Measurements from ENCODE around the gene RAD54L.

- TF ChIP-seq SUZ12 (IDR thresholded peaks at IDR 0.05) (no peak), FOXA1 (IDR thresholded peaks at IDR 0.05) (no peak), SP1 (IDR thresholded peaks at IDR 0.05) (no peak), ZNF384 (IDR thresholded peaks at IDR 0.05) (no peak), ARNT (IDR thresholded peaks at IDR 0.05) (no peak)
Observed at GRCh38 chr1:46281021-46281420, 33.5 kb downstream of the RAD54L start.

Measured in HEK293T (cell line).